Retinal pigment epithelial cell (primary cell): ENCODE results near the gene CACNA1F.

Experiments used
- DNase-seq: peaks from one replicate; pipeline ENCODE4 v3.0.0-alpha.2; 2010; ENCODE audit warnings: low read depth
- H3K4me3 ChIP-seq: 2 replicates; pipeline ENCODE4 v1.5.1; 2011; ENCODE audit warnings: mild to moderate bottlenecking, low read length, control low read depth, moderate library complexity
- TF ChIP-seq, protein P1 (sequence below): conservative IDR thresholded peaks from 2 replicates; pipeline ENCODE4 v1.5.1; 2011; ENCODE audit warnings: low read depth, low read length, control low read depth, inconsistent platforms

The CACNA1F gene

DNA sequence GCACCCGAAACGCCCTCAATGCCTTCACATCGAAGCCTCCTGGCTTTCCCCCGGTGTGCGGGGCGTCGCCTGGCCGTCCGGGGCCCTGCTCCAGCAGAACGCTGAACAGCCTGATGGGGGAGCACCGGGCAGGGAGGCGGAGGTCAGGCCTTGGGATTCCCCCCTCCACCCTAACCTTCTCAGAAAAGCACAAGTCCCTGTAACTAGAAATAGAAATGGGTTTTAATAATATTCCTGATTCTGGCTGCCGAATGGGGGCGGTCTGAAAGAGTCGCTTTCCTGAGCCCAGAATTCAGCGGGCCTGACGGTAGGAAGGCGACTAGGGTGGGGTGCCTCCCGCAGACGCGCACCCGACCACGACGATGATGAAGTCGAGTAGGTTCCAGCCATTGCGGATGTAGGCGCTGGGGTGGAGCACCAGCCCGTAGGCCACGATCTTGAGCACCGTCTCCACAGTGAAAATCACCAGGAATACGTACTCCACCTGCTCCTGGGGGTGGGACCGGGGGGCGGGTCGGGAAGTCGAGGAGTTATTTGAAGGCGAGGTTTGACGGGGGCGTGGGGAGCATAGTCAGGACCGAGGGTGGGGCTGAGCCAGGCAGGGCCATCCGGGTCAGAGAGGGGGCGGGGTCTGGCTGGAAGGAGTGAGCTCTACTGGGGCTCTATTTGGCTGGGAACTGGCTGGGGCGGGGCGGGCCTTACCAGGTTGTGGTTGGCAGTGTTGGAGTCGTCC, 2.5 kb downstream of the CACNA1F start:
- DNase-seq, result no peak
- TF ChIP-seq, protein P1, sequence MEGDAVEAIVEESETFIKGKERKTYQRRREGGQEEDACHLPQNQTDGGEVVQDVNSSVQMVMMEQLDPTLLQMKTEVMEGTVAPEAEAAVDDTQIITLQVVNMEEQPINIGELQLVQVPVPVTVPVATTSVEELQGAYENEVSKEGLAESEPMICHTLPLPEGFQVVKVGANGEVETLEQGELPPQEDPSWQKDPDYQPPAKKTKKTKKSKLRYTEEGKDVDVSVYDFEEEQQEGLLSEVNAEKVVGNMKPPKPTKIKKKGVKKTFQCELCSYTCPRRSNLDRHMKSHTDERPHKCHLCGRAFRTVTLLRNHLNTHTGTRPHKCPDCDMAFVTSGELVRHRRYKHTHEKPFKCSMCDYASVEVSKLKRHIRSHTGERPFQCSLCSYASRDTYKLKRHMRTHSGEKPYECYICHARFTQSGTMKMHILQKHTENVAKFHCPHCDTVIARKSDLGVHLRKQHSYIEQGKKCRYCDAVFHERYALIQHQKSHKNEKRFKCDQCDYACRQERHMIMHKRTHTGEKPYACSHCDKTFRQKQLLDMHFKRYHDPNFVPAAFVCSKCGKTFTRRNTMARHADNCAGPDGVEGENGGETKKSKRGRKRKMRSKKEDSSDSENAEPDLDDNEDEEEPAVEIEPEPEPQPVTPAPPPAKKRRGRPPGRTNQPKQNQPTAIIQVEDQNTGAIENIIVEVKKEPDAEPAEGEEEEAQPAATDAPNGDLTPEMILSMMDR, result peak; percentile 35
- H3K4me3 ChIP-seq, result peak overlapping the region; percentile 31

DNA sequence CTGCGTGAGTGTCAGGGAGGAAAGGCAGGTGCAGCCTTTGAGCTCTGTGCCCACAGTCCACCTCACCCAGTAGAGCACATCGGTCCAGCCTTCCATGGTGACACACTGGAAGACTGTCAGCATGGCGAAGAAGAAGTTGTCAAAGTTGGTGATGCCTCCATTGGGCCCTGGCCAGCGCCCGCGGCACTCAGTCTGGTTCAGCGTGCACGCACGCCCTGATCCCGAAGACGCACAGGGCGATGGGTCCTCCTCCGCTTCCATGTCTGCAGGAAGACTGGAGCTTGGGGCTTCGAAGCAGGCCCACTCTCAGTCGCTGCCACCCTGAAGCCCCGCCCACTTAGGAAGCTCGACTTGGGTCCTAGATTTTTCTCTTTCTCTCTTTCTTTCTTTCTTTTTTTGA, 5.0 kb downstream of the CACNA1F start:
- TF ChIP-seq, protein P1, result no peak
- no peak for DNase-seq
- H3K4me3 ChIP-seq, result no peak overlapping the region

DNA sequence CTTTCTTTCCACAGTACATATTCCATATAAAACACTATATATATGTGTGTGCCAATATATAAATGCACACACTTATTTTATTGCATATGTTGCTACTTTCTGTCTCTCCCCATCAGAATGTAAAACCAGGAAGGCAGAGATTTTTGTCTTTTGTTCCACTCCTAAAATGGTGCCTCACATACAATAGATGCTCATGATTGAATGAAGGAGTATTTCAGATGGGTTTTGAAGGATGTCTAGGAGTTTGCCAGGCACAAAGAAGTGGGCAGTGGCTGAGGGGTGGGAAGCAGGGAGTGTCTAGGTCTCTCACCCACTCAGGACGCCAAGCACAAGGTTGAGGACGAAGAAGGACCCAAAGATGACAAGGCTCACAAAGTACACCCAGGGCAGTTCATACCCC, 5.4 kb downstream of the CACNA1F start:
- no peak for DNase-seq
- TF ChIP-seq, protein P1, result no peak
- H3K4me3 ChIP-seq, result no peak overlapping the region

DNA sequence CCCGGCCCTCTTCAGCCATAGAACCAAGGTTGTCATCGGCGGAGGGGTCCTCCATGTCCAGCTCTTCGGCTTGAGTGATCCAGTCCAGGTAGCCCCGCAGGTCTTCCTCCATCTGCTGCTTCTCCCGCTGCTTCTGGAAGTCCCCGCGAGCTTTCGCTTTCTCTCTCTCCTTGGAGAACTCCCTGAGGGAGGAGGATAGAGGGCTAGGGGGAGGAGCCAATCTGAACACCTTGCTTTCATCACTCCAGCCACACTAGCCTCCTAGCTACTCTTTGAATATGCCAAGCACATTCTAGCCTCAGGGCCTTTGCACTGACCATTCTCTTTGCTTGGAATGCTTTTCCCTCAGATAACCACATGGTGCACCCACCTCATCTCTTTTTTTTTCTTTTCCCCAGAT, 6.2 kb downstream of the CACNA1F start:
- TF ChIP-seq, protein P1, result no peak
- H3K4me3 ChIP-seq, result no peak overlapping the region
- DNase-seq, result no peak

DNA sequence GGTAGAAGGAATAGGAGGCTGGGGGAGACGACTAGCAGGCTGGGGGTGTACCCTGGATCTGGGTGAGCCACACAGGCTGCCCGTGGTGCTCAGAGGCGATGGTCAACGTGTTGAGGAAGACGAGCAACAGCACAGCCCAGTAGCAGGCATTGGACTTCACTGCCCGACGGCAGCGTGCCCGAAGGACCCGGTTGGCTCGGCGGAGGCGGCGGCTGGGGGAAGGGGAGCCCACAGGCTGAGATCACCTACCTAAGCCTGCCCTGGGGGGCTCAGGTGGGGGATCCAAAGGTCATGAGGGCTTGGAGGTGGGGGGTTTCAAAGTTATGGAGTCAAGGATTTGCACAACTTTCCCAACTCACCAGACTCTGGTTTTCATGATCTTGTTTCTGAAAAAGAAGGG, 7.3 kb downstream of the CACNA1F start:
- no peak overlapping the region for H3K4me3 ChIP-seq
- DNase-seq, result no peak
- TF ChIP-seq, protein P1, result no peak

DNA sequence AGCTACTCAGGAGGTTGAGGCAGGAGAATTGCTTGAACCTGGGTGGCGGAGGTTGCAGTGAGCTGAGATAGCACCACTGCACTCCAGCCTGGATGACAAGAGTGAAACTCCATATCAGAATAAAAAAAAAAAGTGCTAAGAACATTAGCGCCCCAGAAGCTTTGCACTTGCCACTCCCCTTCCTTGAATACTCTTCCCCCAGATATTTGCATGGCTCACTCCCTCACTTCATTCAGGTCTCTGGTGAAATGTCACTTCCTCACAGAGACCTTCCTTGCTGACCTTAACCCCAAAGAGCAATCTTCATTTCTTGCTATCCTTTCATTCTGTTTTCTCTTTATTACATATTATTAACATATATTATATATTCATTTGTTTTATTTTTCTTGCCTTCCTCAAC, 11.3 kb downstream of the CACNA1F start:
- no peak for DNase-seq
- H3K4me3 ChIP-seq, result no peak overlapping the region
- TF ChIP-seq, protein P1, result no peak

DNA sequence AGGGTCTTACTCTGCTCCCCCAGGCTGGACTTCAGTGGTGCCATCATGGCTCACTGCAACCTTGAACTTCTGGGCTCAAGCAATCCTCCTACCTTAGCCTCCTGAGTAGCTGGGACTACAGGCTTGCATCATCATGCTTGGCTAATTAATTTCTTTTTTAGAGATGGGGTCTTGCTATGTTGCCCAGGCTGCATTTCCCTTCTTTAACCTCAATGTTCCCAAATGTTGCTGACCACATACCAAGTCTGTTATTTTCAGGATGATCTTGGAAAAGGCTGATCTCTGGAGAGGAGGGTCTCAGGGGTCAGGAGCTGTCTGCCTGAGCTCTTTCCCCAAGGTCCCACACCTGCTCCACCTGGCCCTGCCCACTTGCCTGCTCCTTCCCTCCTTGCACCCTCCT, 13.0 kb downstream of the CACNA1F start:
- no peak for DNase-seq
- no peak overlapping the region for H3K4me3 ChIP-seq
- TF ChIP-seq, protein P1, result no peak
